ENCODE data around the gene BCL6. TPM values are rescaled to one million over a fixed set of nuclear protein-coding genes. Genes with fewer than 3 reads are reported as not detected.

Gene BCL6
- total and polyA plus RNA-seq, 2 experiments from 2014 or later = 2.6 to 5.9 TPM

GRCh38 chr3:187728248-187728647, 17.0 kb downstream of the BCL6 start:
- Histone ChIP-seq H3F3A (replicated peaks; ENCODE audit: low read depth) (no peaks in the 10 kb centered on the region), H3K4me3 (no peak overlapping the region), H2AFZ (no peak overlapping the region), H3K27me3 (ENCODE audit: insufficient read depth) (no peaks in the 10 kb centered on the region), H3K9me2 (ENCODE audit: insufficient read depth) (no peaks in the 10 kb centered on the region), H3K36me3 (ENCODE audit: insufficient read depth) (peaks cover 9% of the 10 kb centered on the region; the same call in 1 of the 2 replicates), H3K27ac (ENCODE audit: low read depth) (no peak overlapping the region), H3K4me1 (ENCODE audit: insufficient read depth) (no peaks in the 10 kb centered on the region), H3K79me2 (replicated peaks; ENCODE audit: insufficient read depth) (no peaks in the 10 kb centered on the region), H3K4me2 (no peak overlapping the region), H4K20me1 (replicated peaks; ENCODE audit: insufficient read depth) (no peaks in the 10 kb centered on the region)
- no peak for ATAC-seq
- Mint-ChIP-seq H3K36me3 (ENCODE audit: low read depth) (peaks cover 51% of the 10 kb centered on the region; the same call in 2 of the 3 replicates), H3K27me3 (ENCODE audit: insufficient read depth, low read depth, poor library complexity) (no peaks in the 10 kb centered on the region), H3K9me3 (no peaks in the 10 kb centered on the region; the same call in 2 of the 3 replicates), H3K27ac (no peak overlapping the region), H3K4me3 (no peak overlapping the region), H3K4me1 (no peaks in the 10 kb centered on the region; the same call in 2 of the 3 replicates)
- TF ChIP-seq EZH2 (IDR thresholded peaks at IDR 0.05; ENCODE audit: low read depth, unreplicated experiment) (no peak), ETS1 (IDR thresholded peaks at IDR 0.05) (no peak), ZNF331 (CRISPR knock-in tag; IDR thresholded peaks at IDR 0.05; ENCODE audit: low read depth) (no peak), CREB1 (CRISPR knock-in tag; IDR thresholded peaks at IDR 0.05; ENCODE audit: low read depth) (no peak), STAT1 (IDR thresholded peaks at IDR 0.05; ENCODE audit: unreplicated experiment) (no peak), ZNF114 (CRISPR knock-in tag; IDR thresholded peaks at IDR 0.05) (no peak), CTCF (conservative IDR thresholded peaks at IDR 0.05; ENCODE audit: low read depth in 2 of 2) (no peak), NANOG (IDR thresholded peaks at IDR 0.05; ENCODE audit: borderline replicate concordance) (no peak), POLR2AphosphoS5 (IDR thresholded peaks at IDR 0.05; ENCODE audit: low read depth) (no peak), REST (IDR thresholded peaks at IDR 0.05; ENCODE audit: unreplicated experiment) (no peak), JUNB (IDR thresholded peaks at IDR 0.05; ENCODE audit: unreplicated experiment) (no peak), ZNF462 (CRISPR knock-in tag; IDR thresholded peaks at IDR 0.05) (no peak), EZH2phosphoT487 (IDR thresholded peaks at IDR 0.05; ENCODE audit: unreplicated experiment) (no peak)
- DNase-seq (ENCODE audit: low spot score) = no peak
